Measurements from ENCODE around the gene CEP43. TPM values are rescaled to one million over a fixed set of nuclear protein-coding genes. Genes with fewer than 3 reads are reported as not detected.

CEP43 gene
- total RNA-seq, 1 experiment from 2014 or later = 35.4 TPM

DNA sequence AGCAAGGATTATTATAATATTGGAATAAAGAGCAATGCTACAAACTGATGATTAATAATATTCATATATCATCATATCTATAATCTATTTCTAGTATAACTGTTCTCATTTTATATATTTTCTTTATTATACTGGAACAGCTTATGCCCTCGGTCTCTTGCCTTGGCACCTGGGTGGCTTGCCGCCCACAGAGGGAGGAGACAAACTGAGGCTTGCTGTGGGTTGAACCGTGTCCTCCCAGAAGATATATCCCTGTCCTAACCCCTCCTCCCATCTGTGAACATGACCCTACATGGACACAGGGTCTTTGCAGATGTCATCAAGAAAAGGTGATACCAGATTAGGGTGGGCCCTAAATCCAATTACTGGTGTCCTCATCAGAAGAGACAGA is 47.5 kb upstream of the CEP43 start:
- Histone ChIP-seq H3K9me3 (ENCODE audit: control insufficient read depth, insufficient read depth, low read depth, low read length) (no peaks in the 10 kb centered on the region), H3K4me3 (ENCODE audit: low read depth in 2 of 2, low read length in 2 of 2) (no peak overlapping the region), H3K4me1 (ENCODE audit: control insufficient read depth, insufficient read depth, low read length) (no peaks in the 10 kb centered on the region), H3K36me3 (ENCODE audit: control insufficient read depth, insufficient read depth, low read length) (no peaks in the 10 kb centered on the region), H3K27ac (ENCODE audit: low read length) (no peak overlapping the region), H3K27me3 (ENCODE audit: control insufficient read depth, insufficient read depth, low read length) (no peaks in the 10 kb centered on the region)
- POLR2A ChIA-PET = no interaction called here
- no peak for DNase-seq (ENCODE audit: low read depth, low spot score)
- in situ Hi-C loops (cut with HindIII; ENCODE audit: low pct_unique_long_range_greater_than_20kb, low sequenced_read_pairs) = no loop called here
- TF ChIP-seq, protein P1, sequence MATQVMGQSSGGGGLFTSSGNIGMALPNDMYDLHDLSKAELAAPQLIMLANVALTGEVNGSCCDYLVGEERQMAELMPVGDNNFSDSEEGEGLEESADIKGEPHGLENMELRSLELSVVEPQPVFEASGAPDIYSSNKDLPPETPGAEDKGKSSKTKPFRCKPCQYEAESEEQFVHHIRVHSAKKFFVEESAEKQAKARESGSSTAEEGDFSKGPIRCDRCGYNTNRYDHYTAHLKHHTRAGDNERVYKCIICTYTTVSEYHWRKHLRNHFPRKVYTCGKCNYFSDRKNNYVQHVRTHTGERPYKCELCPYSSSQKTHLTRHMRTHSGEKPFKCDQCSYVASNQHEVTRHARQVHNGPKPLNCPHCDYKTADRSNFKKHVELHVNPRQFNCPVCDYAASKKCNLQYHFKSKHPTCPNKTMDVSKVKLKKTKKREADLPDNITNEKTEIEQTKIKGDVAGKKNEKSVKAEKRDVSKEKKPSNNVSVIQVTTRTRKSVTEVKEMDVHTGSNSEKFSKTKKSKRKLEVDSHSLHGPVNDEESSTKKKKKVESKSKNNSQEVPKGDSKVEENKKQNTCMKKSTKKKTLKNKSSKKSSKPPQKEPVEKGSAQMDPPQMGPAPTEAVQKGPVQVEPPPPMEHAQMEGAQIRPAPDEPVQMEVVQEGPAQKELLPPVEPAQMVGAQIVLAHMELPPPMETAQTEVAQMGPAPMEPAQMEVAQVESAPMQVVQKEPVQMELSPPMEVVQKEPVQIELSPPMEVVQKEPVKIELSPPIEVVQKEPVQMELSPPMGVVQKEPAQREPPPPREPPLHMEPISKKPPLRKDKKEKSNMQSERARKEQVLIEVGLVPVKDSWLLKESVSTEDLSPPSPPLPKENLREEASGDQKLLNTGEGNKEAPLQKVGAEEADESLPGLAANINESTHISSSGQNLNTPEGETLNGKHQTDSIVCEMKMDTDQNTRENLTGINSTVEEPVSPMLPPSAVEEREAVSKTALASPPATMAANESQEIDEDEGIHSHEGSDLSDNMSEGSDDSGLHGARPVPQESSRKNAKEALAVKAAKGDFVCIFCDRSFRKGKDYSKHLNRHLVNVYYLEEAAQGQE (IDR thresholded peaks at IDR 0.05; ENCODE audit: insufficient read depth in 1 of 2, low read depth in 2 of 2, low read length in 1 of 2) = no peak
- TF ChIP-seq TCF7L2 (IDR thresholded peaks at IDR 0.05; ENCODE audit: low read depth, low read length) = no peak
- no peak for TF ChIP-seq POLR2AphosphoS5 (IDR thresholded peaks at IDR 0.05; ENCODE audit: low read depth, low read length)
- TF ChIP-seq, protein P2, sequence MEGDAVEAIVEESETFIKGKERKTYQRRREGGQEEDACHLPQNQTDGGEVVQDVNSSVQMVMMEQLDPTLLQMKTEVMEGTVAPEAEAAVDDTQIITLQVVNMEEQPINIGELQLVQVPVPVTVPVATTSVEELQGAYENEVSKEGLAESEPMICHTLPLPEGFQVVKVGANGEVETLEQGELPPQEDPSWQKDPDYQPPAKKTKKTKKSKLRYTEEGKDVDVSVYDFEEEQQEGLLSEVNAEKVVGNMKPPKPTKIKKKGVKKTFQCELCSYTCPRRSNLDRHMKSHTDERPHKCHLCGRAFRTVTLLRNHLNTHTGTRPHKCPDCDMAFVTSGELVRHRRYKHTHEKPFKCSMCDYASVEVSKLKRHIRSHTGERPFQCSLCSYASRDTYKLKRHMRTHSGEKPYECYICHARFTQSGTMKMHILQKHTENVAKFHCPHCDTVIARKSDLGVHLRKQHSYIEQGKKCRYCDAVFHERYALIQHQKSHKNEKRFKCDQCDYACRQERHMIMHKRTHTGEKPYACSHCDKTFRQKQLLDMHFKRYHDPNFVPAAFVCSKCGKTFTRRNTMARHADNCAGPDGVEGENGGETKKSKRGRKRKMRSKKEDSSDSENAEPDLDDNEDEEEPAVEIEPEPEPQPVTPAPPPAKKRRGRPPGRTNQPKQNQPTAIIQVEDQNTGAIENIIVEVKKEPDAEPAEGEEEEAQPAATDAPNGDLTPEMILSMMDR (IDR thresholded peaks at IDR 0.05) = peak; percentile 47
- TF ChIP-seq SIN3A (IDR thresholded peaks at IDR 0.05; ENCODE audit: borderline replicate concordance, insufficient read depth, low read depth, low read length) = no peak
- BruUV-seq (replicated peaks) = no TSS peak
- intact Hi-C loops (cut with micrococcal nuclease; ENCODE audit: unreplicated experiment) = loop anchor here (1.0 kb wide), 1 partner anchor 165 kb away; no protein-coding TSS in a partner anchor
- CTCF ChIA-PET = interaction anchor here (0.8 to 2.3 kb wide), 2 partner anchors 176 to 179 kb away, joined by 4 to 13 read pairs; no protein-coding TSS in a partner anchor
- ATAC-seq = no peak

DNA sequence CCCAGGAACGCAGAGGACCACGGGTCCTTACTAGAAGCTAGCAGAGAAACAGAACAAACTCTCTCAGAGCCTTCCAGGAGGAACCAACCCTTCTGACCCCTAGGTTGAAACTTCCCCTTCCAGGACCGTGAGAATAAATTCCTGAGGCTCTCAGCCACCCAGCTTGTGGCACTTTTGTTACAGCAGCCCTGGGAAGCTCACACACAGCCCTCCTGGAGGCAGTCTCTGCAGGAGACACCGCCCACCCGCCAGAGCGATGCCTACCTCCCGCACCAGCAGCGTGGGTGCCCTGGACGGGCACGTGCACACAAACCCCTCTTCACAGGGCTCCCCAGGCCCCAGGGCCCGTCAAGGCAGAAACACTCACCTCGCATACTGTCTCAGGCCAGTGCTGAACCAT is 47.1 kb upstream of the CEP43 start:
- intact Hi-C loops (cut with micrococcal nuclease; ENCODE audit: unreplicated experiment) (no loop called here), in situ Hi-C loops (cut with HindIII; ENCODE audit: low pct_unique_long_range_greater_than_20kb, low sequenced_read_pairs) (no loop called here)
- ChIA-PET POLR2A (no interaction called here), CTCF (interaction anchor here (0.6 to 2.3 kb wide), 3 partner anchors 132 to 179 kb away, joined by 3 to 13 read pairs (median 4); no protein-coding TSS in a partner anchor)
- Histone ChIP-seq H3K4me3 (ENCODE audit: low read depth in 2 of 2, low read length in 2 of 2) (no peak overlapping the region), H3K27ac (ENCODE audit: low read length) (no peak overlapping the region), H3K9me3 (ENCODE audit: control insufficient read depth, insufficient read depth, low read depth, low read length) (no peaks in the 10 kb centered on the region), H3K36me3 (ENCODE audit: control insufficient read depth, insufficient read depth, low read length) (no peaks in the 10 kb centered on the region), H3K27me3 (ENCODE audit: control insufficient read depth, insufficient read depth, low read length) (no peaks in the 10 kb centered on the region), H3K4me1 (ENCODE audit: control insufficient read depth, insufficient read depth, low read length) (peaks cover 1% of the 10 kb centered on the region)
- TF ChIP-seq SIN3A (IDR thresholded peaks at IDR 0.05; ENCODE audit: borderline replicate concordance, insufficient read depth, low read depth, low read length) (no peak), TCF7L2 (IDR thresholded peaks at IDR 0.05; ENCODE audit: low read depth, low read length) (no peak), POLR2AphosphoS5 (IDR thresholded peaks at IDR 0.05; ENCODE audit: low read depth, low read length) (no peak)
- TF ChIP-seq, protein P1 (IDR thresholded peaks at IDR 0.05; ENCODE audit: insufficient read depth in 1 of 2, low read depth in 2 of 2, low read length in 1 of 2) = no peak
- TF ChIP-seq, protein P2 (IDR thresholded peaks at IDR 0.05) = no peak
- BruUV-seq (replicated peaks) = no TSS peak
- ATAC-seq (no peak), DNase-seq (ENCODE audit: low read depth, low spot score) (no peak)
